Activated CD4-positive, alpha-beta T cell treated with anti-CD3 and anti-CD28 coated beads for 48 hours (primary cell): Measurements from ENCODE around the gene ARFGAP2.

Experiments used
- DNase-seq: peaks from one replicate; pipeline ENCODE4 v3.0.0-alpha.2; 2020

The ARFGAP2 gene

GRCh38 chr11:47147250-47147649, 29.4 kb downstream of the ARFGAP2 start:
- no peak for DNase-seq

- no peak for DNase-seq
These were observed 32.1 kb downstream of the ARFGAP2 start for GRCh38 chr11:47144541-47144940.

GRCh38 chr11:47143322-47143721, 33.4 kb downstream of the ARFGAP2 start:
- DNase-seq, result no peak

GRCh38 chr11:47139878-47140277, 36.8 kb downstream of the ARFGAP2 start:
- DNase-seq, result no peak

- no peak for DNase-seq
These were observed 39.2 kb downstream of the ARFGAP2 start for GRCh38 chr11:47137476-47137875.

GRCh38 chr11:47136921-47137320, 39.8 kb downstream of the ARFGAP2 start:
- no peak for DNase-seq

GRCh38 chr11:47136327-47136726, 40.4 kb downstream of the ARFGAP2 start:
- DNase-seq, result no peak

- no peak for DNase-seq
These were observed 43.7 kb downstream of the ARFGAP2 start for GRCh38 chr11:47132981-47133380.

- no peak for DNase-seq
These were observed 44.2 kb downstream of the ARFGAP2 start for GRCh38 chr11:47132490-47132889.

GRCh38 chr11:47131136-47131535, 45.5 kb downstream of the ARFGAP2 start:
- no peak for DNase-seq

- no peak for DNase-seq
These were observed 46.1 kb downstream of the ARFGAP2 start for GRCh38 chr11:47130543-47130942.

- DNase-seq, result no peak
These were observed 49.5 kb downstream of the ARFGAP2 start for GRCh38 chr11:47127213-47127612.

- DNase-seq, result no peak
These were observed 51.6 kb downstream of the ARFGAP2 start for GRCh38 chr11:47125083-47125482.

- DNase-seq, result no peak
These were observed 52.0 kb downstream of the ARFGAP2 start for GRCh38 chr11:47124675-47125074.

- DNase-seq, result no peak
These were observed 53.6 kb downstream of the ARFGAP2 start for GRCh38 chr11:47123094-47123493.

- DNase-seq, result no peak
These were observed 54.9 kb downstream of the ARFGAP2 start for GRCh38 chr11:47121731-47122130.

- no peak for DNase-seq
These were observed 55.6 kb downstream of the ARFGAP2 start for GRCh38 chr11:47121056-47121455.

GRCh38 chr11:47118958-47119688, 57.6 kb downstream of the ARFGAP2 start:
- peak; percentile 75 for DNase-seq
